ENCODE results near the gene ARHGEF12.

Gene ARHGEF12

DNA sequence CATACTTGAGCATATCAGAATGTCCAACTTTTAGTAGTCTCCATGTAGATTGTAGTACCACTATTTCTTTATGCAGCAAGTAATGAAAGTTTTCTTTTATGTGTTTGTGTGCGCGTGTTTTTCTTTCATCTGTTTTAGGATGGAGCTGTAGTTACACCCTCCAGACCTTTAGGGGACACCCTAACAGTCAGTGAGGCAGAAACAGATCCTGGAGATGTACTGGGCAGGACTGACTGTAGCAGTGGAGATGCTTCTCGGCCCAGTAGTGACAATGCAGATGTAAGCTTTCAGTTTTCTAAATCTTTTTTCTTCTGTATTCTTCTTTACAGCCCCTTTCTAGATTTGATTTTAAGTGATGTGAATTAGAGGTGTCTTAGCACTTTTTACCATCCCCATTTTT, 95.4 kb downstream of the ARHGEF12 start:
- no peak for DNase-seq

DNA sequence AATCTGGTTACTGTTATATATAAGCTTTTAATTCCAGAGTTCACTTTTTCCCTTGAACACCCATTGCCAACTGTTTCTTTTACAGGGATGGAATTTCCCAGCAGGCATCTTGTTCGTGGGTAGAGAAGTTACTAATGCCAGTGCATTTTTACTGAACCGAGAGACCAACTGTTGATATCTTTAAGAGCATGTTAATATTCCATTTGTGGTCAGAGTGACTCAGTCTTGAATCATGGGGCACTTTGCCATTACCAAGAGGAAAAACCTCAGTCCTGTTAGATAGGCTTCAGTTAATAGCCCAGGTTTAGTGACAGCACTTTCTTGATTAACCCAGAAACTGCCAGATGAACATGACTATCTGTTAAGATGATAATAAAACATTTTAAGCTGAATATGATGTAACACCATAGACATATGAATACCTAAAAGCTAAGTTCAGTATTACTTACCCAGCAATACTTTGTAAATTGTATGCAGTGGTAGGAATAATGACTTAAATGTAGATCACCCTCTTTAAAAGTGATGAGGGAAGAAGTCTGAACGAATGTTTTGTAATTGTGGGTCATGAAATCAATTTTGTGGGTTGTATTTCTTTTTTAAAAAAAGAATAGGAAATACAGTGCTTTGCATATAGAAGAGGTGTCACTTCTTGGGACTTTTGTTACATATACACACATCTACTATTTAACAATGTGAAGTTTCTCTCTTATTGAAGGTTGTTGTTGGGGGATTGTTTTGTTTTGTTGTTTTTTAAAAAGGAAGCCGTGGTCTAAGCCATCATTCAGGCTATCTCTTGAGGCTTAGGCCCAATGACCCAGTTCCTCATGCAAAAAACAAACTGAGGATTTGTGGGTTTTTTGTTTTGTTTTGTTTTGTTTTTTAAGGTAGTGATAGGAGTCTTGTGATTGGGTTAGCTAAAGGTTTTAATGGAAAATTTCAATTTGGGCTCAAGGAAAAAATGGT, 96.1 kb downstream of the ARHGEF12 start:
- no peak for DNase-seq

DNA sequence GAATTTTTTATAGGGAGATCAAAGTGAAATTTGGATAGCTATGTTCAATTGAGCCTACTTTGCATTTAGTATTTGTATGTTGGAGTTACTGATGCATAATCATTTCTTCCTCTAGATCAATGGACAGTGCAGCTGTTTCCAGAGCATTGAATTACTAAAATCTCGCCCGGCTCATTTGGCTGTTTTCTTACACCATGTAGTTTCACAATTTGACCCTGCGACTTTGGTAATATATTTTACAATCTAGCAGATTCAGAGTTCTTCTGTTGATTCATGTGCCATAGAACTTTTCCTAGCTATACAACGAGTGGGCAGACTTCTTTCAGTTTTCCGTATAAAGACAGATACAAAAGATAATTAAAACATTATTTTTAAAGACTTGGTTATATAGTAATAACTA, 105.4 kb downstream of the ARHGEF12 start:
- DNase-seq = no peak

DNA sequence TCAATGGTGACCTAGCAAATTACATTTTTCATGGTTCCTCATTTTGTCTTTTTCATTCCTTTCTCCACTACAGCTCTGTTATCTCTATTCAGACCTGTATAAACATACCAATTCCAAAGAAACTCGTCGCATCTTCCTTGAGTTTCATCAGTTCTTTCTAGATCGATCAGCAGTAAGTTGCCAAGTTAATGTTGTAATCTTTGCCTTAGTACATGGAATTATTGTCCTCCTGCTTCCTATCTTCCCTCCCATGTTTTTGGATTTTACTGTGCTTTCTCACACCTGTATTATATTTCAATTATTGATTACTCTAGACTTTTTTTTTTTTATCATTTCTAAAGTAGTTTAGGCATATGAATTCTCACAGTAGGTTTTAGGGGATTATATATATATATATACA, 105.8 kb downstream of the ARHGEF12 start:
- DNase-seq = no peak

DNA sequence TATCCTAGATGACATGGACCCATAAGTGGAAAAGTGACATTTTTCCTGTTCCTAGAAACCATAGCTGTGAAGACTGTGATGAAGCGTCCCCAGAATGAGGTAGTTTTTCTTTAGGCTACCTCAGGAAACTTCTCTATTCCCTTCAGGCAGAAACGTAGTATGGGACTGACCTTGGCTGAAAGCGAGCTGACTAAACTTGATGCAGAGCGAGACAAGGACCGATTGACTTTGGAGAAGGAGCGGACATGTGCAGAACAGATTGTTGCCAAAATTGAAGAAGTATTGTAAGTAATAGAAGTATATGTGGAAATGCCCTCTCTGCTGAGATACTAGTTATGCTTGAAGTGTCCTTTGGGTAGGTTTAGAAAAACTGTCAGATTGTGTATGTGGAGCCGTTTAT, 110.6 kb downstream of the ARHGEF12 start:
- DNase-seq = no peak

DNA sequence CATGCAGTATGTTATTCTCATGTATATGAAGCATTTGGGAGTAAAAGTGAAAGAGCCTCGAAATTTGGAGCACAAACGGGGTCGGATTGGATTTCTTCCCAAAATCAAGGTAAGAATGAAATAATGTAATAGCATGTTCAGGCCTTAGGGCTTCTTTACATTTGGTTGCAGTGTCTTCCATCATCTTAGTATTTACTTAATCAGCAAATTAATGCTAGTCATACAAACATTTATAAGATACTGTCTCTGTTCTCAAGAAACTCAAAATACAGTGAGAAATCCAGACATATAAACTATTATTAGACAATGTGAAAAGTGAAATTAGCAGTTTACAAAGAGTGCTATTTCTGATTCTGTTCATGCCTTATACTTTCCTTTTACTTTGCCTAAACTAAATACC, 112.0 kb downstream of the ARHGEF12 start:
- DNase-seq = no peak

DNA sequence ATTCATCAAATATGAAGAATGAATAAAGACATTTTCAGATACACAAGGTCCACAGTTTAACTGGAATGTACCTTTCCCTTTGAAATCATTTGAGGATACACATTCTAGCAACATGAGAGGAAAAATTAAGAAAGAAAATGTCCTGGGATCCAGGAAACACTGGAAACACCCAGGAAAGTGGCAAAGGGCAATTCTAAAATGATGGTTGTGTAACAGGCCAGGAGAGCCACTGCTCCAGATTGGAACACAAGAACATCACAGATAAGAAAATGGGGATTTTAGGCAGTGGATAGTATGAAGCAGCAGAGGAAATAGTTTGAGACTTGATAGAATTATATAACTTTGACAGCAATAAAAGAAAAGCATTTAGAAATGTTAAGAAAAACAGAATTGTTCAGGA, 119.3 kb downstream of the ARHGEF12 start:
- no peak for DNase-seq

DNA sequence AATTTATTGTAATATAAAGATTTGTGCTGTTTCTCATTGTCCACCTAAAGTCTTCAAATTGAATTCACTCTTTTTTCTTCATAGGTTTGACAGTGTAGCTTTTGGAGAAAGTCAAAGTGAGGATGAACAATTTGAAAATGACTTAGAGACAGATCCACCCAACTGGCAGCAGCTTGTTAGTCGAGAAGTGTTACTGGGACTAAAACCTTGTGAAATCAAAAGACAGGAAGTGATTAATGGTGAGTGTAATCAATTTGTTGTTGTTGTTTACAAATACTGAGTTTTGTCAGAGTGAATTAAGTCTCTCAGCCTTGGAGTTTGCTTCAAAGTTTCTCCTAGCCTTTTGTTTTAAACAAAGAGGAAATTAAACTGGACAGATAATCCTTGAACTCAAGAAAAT, 121.8 kb downstream of the ARHGEF12 start:
- no peak for DNase-seq

DNA sequence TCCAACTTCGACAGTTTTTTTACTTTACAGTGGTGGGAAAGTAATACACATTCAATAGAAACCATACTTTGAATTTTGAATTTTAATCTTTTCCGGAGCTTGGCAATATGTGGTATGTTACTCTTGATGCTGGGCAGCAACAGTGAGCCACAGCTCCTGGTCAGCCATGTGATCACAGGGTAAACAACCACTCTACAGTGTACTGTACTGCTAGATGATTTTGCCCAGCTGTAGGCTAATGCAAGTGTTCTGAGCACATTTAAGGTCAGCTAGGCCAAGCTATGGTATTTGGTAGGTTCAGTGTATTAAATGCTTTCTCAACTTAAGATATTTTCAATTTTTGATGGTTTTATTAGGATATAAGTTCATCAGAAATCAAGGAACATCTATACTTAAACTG, 126.6 kb downstream of the ARHGEF12 start:
- DNase-seq = no peak

DNA sequence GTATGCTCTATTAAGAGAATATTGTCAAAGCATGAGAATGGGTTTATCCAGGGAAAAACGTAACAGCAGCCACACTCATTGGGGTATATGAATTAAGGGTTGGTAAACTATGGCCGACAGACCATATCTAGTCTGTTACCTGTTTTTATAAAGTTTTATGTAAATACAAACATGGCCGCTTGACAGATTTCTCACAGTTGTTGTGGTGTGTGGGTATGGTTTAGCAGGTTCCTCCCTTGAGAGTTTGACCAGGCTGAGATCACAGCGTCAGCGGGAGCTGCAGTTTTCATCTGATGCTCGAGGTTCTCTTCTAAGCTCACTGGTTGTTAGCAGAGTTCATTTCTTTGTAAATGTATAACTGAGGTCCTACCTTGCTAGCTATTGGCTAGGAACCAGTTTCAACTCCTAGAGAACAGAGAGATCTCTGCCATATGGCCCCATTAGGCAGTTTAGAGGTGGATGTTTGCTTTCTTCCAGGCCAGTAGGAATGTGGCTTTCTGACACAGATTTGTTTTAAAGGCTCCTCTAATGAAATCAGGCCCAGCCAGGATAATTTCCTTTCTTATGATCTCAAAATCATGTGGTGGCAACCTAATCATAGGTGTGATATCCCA, 129.8 kb downstream of the ARHGEF12 start:
- no peak for DNase-seq

DNA sequence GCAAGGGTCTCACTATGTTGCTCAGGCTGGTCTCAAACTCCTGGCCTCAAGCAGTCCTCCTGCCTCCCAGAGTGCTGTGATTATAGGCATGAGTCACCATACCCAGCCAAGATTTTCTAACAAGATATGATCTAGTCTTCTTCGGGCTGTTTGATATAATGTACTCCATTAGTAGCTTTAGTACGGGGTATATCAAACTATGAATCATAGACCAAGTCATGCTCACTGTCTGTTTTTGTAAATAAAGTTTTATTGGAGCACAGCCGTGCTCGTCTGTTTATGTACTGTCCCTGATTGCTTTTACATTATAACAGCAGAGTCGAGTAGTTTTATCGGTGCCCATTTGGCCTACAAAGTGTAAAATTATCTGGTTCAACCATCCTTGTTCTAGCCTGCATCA, 131.4 kb downstream of the ARHGEF12 start:
- no peak for DNase-seq

DNA sequence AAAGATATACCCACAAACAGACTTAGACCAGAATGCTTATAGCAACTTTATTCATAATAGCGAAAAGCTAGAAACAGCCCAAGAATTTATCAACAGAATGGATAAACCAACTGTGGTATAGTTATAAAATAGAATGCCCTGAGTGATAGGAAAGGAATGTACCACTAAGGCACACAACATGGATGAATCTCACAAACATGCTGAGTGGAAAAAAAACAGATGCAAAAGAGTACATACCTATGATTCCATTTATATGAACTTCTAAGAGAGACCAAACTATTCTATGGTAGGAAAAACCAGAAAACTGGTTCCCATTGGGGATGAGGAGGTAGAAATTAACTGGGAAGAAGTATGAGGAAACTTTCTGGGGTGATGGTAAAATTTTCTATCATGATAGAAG, 134.9 kb downstream of the ARHGEF12 start:
- no peak for DNase-seq

DNA sequence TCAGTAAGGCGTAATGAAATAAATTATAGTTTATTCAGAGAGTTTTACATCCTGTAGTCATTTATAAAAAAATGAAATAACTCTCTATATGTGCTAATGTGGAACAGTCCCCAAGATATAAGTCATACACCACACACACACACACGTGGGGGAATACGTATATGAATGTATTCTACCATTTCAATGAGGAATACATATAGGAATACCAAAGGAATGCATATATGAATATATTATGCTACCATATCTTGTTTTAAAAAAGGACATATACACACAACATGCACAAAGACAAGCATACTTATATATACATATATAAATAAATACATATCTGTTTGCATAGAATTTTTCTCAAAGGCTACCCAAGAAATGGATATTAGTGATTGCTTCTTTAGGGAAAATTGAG, 135.8 kb downstream of the ARHGEF12 start:
- no peak for DNase-seq

DNA sequence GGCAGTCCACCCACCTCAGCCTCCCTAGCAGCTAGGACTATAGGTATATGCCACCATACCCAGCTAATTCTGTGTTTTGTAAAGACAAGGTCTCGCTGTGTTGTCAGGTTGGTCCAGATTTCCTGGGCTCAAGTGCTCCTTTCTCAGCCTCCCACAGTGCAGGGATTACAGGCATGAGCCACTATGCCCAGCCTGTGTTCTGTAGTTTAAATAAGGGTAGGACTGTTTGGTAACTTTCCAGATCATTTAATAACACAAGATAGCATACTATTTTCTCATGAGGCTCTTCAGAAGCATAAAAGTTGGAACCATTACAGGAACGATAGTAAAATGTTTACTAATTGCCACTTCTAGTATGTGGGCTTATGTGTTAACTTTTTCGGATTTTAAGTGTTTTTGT, 137.3 kb downstream of the ARHGEF12 start:
- no peak for DNase-seq

DNA sequence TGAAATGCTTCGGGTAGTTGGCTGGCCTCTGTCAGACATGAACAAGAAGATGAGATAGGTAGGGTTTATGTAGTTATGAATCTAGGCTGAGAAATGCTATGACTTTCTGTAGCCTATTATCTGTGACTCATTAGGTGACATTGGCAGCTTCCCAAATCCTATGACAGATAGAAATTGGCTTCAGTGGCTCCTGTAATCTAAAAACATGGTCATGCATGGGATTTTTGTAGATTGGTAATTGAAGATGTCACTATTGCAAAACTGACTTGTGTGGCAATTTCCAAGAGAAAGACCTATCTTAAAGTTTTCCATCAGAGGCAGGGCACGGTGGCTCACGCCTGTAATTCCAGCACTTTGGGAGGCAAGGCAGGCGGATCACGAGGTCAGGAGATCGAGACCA, 145.9 kb downstream of the ARHGEF12 start:
- no peak for DNase-seq

DNA sequence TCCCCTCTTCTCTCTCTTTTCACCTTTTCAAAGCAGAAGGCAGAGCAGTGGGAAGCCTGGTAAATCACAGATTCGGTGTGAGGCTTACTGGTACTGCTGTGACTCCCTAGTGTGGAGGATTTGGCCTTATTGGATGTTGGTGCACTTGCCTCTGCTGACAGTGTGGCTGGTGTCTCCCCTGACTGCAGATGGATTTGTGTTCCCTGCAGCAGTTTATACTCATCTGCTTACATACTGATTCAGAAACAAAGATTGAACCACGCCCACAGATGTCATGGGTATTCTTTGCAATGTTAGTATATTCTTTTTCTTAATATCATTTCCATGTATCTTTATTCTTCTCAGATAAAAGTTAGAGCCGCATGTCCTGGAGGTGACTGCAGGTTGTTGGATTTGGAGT, 148.5 kb downstream of the ARHGEF12 start:
- DNase-seq = no peak

DNA sequence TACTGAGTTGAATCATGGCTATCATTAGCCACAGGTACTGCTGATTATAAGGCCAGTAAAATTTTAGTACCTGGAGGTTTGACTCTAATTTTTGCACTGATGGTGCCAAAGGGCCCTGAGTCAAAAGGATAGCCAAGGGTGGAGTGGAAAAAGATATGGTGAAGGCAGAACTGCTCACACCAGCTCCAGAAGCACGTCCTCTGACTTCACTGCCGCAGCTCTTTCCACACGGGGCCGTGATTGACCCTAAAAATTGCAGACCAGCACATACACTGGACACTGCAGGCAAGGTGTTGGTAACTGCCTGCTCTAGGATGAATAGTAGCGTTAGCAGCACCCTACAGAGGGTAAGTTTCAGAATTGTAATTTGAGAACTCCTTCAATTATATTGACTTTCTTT, 149.9 kb downstream of the ARHGEF12 start:
- no peak for DNase-seq

DNA sequence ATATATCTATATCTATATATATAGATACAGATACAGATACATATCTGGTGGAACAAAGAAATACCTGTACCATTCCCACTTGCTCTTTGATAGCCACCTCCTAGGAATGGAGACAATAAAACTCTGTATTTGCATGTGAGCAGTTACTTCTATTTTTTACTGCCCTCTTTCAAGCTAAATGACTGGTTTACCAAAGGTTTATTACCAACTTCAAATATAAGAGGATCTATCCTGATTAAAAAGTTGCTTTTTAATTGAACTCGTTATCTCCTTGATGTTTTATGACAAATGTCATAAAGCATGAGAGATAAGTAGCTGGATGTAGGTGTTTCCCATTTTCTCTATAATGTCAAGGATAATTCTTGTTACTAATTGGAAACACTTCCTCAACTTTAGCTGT, 153.6 kb downstream of the ARHGEF12 start:
- DNase-seq = no peak

DNA sequence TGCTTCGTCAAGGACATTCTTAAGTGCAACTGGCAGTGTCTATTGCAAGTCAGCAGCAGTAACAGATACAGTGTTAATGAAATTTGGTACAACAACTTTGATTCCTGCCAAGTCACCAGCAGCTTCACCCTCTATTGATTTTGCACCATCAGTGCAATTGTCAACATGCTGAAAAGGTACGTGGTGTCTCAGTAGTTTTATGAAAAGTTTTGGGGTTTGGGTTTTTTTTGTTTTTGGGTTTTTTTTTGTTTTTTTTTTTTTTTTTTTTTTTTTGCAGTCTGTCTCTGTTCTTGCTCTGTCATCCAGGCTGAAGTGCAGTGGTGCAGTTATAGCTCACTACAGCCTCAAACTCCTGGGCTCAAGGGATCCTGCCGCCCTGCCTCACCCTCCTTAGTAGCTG, 156.3 kb downstream of the ARHGEF12 start:
- no peak for DNase-seq

DNA sequence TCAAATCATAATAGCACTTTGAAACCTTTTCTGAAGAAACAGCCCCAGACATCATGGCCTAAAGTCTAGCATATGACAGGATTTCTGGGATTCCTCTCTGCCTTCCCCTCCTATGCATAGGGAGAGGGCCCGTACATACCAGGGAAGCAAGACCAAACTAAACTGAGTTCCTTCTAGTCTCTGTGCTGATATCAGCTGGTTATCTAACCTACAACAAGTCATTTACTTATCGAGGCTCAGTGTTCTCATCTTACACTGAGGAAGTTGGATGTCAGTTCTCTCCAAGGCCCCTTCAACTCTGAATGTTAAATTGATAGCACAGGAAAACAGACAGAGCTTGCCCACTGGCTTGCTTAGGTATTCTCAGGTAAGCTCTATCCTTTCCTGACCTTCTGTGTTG, 158.4 kb downstream of the ARHGEF12 start:
- no peak for DNase-seq

DNA sequence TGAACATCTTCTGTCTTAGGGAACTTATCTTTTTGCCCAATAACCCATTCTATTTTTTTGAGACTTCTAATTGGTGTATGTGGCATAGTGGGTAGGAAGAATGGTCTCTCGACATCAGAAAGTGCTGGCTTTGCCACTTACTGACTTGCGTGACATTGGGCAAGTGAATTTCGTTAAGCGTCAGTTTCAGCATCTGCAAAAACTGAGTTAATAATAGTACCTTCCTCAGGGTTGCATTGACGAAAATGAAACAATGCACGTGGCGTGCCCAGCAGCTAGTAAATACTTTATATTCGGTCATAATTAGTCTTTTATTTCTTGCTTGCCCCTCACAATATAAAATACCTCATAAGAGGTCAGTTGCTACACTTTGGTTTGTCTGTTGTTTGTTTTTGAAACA, 162.9 kb downstream of the ARHGEF12 start:
- no peak for DNase-seq

DNA sequence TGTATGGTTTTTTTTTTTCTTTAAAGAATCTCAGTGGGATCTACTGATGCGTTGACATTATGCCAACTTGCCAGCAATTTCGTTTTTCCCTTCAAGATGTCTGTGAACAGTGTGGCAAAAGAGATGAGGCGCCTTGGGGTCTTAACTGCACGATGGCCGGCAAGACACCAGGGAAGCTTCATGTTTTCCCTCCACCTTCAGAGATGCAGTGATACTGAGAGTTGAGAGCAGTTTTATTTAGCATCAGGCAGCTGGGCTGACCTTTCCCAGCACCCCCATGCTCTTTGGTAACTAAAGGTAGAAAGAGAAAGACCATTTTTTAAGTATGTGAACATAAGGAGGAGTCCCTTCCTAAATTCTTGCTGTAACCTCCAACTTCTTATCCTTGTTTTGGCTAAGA, 163.6 kb downstream of the ARHGEF12 start:
- DNase-seq = no peak

DNA sequence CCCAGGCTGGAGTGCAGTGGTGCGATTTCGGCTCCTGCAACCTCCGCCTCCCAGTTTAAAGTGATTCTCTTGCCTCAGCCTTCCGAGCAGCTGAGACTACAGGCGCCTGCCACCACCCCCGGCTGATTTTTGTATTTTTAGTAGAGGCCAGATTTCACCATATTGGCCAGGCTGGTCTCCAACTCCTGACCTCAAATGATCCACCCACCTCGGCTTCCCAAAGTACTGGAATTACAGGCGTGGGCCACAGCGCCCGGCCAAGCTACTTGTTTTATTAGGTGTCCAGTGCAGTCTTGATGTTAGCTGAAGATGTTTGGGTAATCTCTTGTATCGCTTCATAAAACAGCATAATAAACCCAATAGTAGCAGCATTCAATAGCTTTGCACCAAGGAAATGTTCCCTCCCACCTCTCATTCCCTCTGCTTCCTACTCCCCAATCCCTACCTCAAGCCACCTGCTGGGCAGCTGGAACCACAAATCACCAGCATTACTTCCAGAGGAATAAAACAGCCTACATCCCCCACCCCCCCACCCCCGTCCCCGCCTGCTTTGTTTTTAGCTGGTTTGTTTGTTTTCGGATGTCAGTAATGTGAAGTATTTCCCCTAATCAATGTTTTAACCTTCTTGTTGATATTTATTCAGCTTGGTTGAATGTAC, 164.3 kb downstream of the ARHGEF12 start:
- DNase-seq = no peak

DNA sequence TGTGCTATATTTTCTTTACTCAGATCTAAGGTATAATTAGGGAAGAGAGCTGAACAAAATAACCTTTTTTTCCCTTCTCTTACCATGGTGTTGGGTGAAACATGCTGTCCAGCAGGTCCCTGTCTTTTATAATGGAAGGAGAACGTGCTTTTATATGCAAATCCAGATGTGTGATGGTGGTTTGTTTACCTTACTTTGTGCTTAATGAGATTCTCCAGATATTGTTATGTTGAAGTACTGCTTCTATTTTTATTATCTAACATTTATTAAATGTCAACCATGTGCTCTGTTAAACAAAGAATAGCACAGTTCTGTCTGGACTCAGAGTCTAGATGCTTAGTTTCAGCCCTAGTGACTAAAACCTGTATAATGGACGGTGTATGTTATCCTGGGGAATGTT, 165.2 kb downstream of the ARHGEF12 start:
- DNase-seq = no peak
